PC-9 (cell line): ENCODE results near the gene PVALEF.

ENCODE experiments used
- CTCF ChIP-seq: fragments of 200-600 bp; sonication (generic); conservative IDR thresholded peaks from 2 replicates; pipeline ENCODE4 v1.6.1; 2017; ENCODE audit warnings: mixed run types, antibody characterized with exemption, mild to moderate bottlenecking, moderate library complexity
- EZH2 ChIP-seq: fragments of 200-600 bp; sonication (generic); IDR thresholded peaks from 2 replicates; pipeline ENCODE4 v1.8.0; 2017; ENCODE audit warnings: antibody characterized with exemption, low read depth

- TF ChIP-seq EZH2 (no peak), CTCF (no peak)
Observed at GRCh38 chr17:81173762-81174155, 8.5 kb downstream of the PVALEF start.
